GM21390 (cell line): Measurements from ENCODE around the gene PAM16.
"Not testable (repeated sequence)": the region's sequence is repeated elsewhere in the genome, so short reads cannot be mapped to it uniquely, and the experiment has no call there.

Experiments
- ATAC-seq: cut with Tn5 transposase; IDR thresholded peaks from one replicate; pipeline ENCODE4 v1.9.1; 2021; ENCODE audit not compliant: unreplicated experiment

PAM16 gene

DNA sequence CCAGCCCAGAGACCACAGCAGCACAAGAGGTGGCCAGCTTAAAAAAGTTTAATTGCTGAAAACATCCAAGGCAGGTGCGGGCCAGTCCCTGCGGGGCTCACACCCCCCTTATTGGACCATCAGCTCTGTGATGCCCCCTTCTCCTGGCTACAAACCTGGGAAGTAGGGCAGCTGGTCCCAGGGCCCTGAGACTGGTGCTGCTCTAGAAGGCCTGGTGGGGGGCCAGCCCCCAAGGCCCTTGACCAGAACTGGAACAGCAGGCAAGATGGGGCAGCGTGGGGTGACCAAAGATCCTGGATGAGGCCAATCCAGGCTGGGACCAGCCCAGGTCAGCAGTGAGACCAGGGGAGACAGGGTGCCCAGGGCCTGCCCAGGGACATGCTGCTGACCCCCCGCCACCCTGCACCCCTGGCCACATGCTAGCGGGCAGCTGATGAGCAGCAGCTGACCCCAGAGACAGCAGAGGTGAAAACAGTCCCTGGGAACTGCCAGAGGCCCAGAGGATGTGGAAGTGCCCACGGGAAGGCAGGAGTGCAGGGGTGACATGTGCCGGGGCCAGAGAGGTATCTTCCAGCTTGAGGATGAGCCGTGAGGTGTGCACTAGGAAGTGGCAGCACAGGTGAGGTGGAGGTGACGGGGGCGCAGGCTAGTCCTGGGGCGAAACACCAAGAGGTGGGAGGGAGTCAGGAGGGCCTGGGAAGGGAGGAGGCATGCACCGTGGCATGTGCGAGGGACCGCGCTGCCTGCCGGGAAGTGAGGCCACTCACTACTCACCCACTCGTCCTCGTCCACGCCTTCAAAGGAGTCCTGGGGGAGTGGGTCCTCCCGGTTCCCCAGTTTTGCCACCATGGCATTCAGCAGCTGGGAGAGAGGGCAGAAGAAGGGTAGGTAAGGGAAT is 3.6 kb upstream of the PAM16 start:
- no peak for ATAC-seq

DNA sequence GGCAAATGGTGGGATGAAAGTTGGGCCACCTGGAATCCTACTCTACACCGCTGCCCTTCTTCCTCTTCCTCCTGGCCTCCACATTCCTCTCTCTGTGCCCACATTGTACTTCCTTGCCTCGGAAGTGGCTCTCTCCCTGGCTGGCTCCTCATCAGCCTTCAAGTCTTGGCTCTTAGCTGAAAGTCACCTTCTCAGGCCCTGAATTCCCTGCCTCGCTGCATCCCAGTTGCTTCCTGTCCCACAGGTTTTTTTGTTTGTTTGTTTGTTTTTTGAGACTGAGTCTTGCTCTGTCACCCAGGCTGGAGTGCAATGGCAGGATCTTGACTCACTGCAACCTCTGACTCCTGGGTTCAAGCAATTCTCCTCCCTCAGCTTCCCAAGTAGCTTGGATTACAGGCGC is 2.6 kb upstream of the PAM16 start:
- no peak for ATAC-seq

GRCh38 chr16:4352843-4353242 is 1.7 kb upstream of the PAM16 start:
- no peak for ATAC-seq

DNA sequence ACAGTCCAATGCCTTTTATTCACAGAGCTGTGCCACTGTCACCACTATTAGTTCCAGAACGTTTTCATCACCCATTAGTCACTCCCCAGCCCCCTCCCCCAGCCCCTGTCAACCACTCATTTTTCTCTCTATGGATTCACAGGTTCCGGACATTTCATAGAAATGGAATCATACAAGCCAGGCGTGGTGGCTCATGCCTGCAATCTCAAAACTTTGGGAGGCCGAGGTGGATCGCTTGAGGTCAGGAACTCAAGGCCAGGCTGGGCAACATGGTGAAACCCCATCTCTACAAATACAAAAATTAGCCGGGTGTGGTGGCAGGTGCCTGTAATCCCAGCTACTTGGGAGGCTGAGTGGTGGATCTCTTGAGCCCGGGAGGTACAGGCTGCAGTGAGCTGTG is 759 bp upstream of the PAM16 start:
- ATAC-seq, result no peak

DNA sequence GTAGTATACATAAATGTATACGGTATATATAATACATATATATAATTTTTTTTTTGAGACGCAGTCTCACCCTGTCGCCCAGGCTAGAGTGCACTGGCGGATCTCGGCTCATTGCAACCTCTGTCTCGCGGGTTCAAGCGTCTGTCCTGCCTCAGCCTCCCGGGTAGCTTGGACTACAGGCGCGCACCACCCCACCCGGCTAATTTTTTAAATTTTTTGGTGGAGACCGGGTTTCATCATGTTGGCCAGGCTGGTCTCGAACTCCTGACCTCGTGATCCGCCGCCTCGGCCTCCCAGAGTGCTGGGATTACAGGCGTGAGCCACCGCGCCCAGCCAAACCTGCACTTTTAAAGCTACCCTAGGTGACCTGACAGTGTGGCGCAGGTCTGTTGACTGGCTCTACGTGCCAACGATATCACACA is 745 bp downstream of the PAM16 start:
- peak; percentile 17 for ATAC-seq

DNA sequence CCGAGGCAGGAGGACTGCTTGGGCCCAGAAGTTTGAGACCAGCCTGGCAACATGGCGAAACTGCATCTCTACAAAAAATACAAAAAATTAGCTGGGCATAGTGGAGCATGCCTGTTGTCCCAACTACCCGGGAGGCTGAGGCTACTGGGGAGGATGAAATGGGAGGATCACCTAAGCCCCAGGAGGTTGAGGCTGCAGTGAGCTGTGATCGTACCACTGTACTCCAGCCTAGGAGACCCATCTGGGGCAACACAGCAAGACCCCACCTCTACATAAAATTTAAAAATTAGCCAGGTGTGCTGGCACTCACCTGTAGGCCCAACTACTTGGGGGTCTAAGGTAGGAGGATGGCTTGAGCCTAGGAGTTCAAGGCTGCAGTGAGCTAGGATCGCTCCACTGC is 1.8 kb downstream of the PAM16 start:
- ATAC-seq, result no peak

- no peak for ATAC-seq
Measured at GRCh38 chr16:4347765-4348509, 3.2 kb downstream of the PAM16 start.

GRCh38 chr16:4347010-4347409 is 4.1 kb downstream of the PAM16 start:
- ATAC-seq, result no peak

DNA sequence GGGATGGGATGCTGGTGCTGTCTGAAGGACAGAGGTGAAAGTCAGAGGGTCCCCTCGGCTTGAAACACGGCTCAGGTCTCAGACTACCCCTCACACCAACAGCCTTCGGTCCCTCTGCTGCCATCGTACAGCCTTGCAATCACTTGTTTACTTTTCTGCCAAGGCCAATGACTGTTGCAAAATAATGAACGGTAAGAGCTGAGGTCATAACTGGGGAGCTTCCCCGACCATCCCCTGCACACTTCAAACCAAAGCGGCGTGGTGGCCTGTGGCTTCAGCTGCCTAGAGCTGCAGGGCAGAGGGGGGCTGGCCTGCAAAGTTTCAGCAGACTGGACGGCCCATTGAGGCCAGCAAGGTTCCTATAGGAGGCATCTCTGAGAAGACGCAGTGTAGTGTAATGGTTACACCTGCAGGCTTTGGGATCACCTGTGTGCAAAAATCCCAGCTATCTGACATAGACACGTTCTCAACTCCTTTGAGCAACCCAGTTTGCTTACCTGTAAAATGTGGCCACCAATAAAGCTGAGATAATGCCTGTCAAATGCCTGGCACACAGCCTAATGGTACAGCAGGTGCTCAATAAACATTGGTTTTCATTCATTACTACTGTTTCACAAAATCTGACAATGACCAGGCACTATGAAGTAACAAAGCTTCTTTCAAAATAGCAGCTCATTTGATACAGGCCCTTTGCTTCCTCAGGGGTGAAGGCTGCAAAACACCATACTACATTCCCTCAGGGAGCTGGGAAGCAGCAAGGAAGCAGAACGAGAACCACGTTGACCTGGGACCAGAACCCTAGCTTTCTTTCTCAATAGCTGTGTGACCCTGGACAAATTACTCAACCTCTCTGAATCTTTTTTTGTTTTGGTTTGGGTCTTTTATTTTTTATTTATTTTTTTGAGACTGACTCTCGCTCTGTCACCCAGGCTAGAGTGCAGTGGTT is 5.0 kb downstream of the PAM16 start:
- no peak for ATAC-seq

- ATAC-seq, result no peak
Measured at GRCh38 chr16:4344983-4345835, 5.9 kb downstream of the PAM16 start.

DNA sequence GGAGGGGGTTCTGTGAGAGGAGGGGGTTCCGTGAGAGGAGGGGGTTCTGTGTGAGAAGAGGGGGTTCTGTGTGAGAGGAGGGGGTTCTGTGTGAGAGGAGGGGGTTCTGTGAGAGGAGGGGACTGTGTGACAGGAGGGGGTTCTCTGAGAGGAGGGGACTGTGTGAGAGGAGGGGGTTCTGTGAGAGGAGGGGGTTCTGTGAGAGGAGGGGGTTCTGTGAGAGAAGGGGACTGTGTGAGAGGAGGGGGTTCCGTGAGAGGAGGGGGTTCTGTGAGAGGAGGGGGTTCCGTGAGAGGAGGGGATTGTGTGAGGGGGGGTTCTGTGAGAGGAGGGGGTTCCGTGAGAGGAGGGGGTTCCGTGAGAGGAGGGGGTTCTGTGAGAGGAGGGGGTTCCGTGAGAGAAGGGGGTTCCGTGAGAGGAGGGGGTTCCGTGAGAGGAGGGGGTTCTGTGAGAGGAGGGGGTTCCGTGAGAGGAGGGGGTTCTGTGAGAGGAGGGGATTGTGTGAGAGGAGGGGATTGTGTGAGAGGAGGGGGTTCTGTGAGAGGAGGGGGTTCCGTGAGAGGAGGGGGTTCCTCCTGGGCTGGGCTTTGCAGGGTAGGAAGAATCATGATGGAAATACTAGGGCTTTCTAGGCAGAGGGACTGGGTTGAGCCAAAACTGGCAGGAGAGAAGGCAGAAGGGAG is 6.7 kb downstream of the PAM16 start:
- ATAC-seq, result not testable (repeated sequence)

GRCh38 chr16:4342866-4343744 is 8.0 kb downstream of the PAM16 start:
- no peak for ATAC-seq

GRCh38 chr16:4341250-4341649 is 9.9 kb downstream of the PAM16 start:
- no peak for ATAC-seq

DNA sequence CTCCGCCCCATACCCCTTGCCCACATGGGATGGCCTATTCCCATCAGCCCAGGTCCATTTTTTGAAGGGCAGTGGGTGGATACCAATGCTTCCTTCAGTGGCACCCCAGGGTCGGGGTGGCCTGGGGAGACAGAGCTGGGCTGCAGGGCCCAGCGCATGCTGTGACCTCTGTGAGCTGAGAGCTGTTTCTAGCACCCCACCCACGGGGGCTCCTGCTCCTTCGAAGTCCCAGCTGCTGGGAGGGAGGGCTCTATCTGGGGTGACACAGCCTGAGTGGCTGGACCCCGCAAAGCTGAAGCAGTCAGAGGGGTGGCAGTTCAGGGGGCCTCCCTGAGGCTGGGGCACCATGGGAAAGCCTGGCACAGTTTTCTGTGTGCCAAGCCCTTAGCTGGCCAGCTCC is 10.7 kb downstream of the PAM16 start:
- no peak for ATAC-seq

- ATAC-seq, result no peak
Measured at GRCh38 chr16:4339909-4340308, 11.2 kb downstream of the PAM16 start.

DNA sequence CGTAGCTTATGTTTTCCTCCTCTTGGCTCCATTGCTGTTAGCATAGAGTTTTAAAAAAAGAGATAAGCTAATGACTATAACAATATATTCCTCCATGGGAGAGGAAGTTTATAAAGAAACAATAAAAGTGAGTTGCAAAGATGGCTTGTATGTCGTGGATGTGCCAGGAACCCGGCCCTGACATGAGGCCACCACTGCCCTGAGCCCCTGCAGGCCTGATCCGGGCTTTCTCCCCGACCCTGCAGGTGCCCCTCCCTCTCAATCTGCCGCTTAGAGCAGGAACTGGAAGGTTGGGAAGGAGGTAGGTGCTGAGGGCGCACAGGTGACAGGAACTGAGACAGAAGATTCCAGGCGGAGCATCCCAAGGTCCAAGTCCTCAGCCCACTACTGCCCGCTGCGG is 11.7 kb downstream of the PAM16 start:
- no peak for ATAC-seq

GRCh38 chr16:4338712-4339299 is 12.3 kb downstream of the PAM16 start:
- no peak for ATAC-seq

GRCh38 chr16:4338125-4338582 is 13.0 kb downstream of the PAM16 start:
- no peak for ATAC-seq
